Measurements from ENCODE around the gene MAMLD1.

GRCh38 chrX:150482537-150483206, 119.6 kb downstream of the MAMLD1 start:
- no peak for TF ChIP-seq EZH2 (IDR thresholded peaks at IDR 0.05; ENCODE audit: insufficient read depth, poor library complexity, severe bottlenecking)
- TF ChIP-seq EZH2phosphoT487 (IDR thresholded peaks at IDR 0.05; ENCODE audit: insufficient read depth, low read depth): no peak
